K562 (cell line): ENCODE data around the gene TTC9C. TPM values are rescaled to one million over a fixed set of nuclear protein-coding genes. Genes with fewer than 3 reads are reported as not detected.

Experiments
- CC2D1A ChIP-seq: fragments of 450-650 bp; IDR thresholded peaks from 2 replicates; pipeline ENCODE4 v1.6.1; 2017; ENCODE audit warnings: mild to moderate bottlenecking
- ELF1 ChIP-seq: fragments of 200-800 bp; sonication (Bioruptor generic); IDR thresholded peaks from 2 replicates; pipeline ENCODE4 v1.6.1; 2016; ENCODE audit warnings: missing genetic modification characterization, missing compliant biosample characterization
- GABPB1 ChIP-seq: sonication (generic); formaldehyde crosslinking; IDR thresholded peaks from 2 replicates; pipeline ENCODE4 v1.8.0; 2022; ENCODE audit warnings: mild to moderate bottlenecking, missing genetic modification reagents
- HNRNPLL ChIP-seq: fragments of 200-400 bp; formaldehyde crosslinking; IDR thresholded peaks from 2 replicates; pipeline ENCODE4 v1.6.1; 2017; ENCODE audit warnings: low read length, low read depth, mild to moderate bottlenecking; ENCODE audit not compliant: poor library complexity, severe bottlenecking
- MAFK ChIP-seq: IDR thresholded peaks from 2 replicates; pipeline ENCODE4 v1.6.1; 2011; ENCODE audit warnings: low read length, improper control_type of control experiment
- MEF2A ChIP-seq: IDR thresholded peaks from 2 replicates; pipeline ENCODE4 v1.6.1; 2011; ENCODE audit warnings: low read depth, mild to moderate bottlenecking, low read length, moderate library complexity; ENCODE audit not compliant: control insufficient read depth
- RB1 ChIP-seq: fragments of 450-650 bp; IDR thresholded peaks from 2 replicates; pipeline ENCODE4 v1.6.1; 2017; ENCODE audit warnings: low read depth, mild to moderate bottlenecking
- RBM14 ChIP-seq: fragments of 200-400 bp; formaldehyde crosslinking; IDR thresholded peaks from 2 replicates; pipeline ENCODE4 v1.6.1; 2018; ENCODE audit warnings: low read depth, mild to moderate bottlenecking, low read length, moderate library complexity, borderline replicate concordance; ENCODE audit not compliant: insufficient read depth
- SIN3A ChIP-seq, 2 experiments: fragments of 150-350 bp in 1 of 2; IDR thresholded peaks; 2 replicates each; pipeline ENCODE4 v1.6.1; 2011 to 2016; ENCODE audit warnings: borderline replicate concordance in 2 of 2, low read depth in 2 of 2, low read length in 2 of 2, mild to moderate bottlenecking in 2 of 2, moderate library complexity in 2 of 2; ENCODE audit not compliant: control insufficient read depth in 1 of 2
- SMAD1 ChIP-seq: fragments of 150-350 bp; IDR thresholded peaks from 2 replicates; pipeline ENCODE4 v1.6.1; 2014; ENCODE audit warnings: low read length, low read depth; ENCODE audit not compliant: partially characterized antibody
- SMARCB1 ChIP-seq: IDR thresholded peaks from 2 replicates; pipeline ENCODE4 v1.6.1; 2011; ENCODE audit warnings: improper control_type of control experiment, low read depth; ENCODE audit not compliant: insufficient read length
- TRIM24 ChIP-seq, 2 experiments: fragments of 450-650 bp; IDR thresholded peaks; 2 replicates each; pipeline ENCODE4 v1.6.1; 2016
- XRCC5 ChIP-seq: fragments of 200-400 bp; formaldehyde crosslinking; IDR thresholded peaks from 2 replicates; pipeline ENCODE4 v1.6.1; 2017; ENCODE audit warnings: low read depth, mild to moderate bottlenecking, low read length
- ZNF121 ChIP-seq: sonication (generic); formaldehyde crosslinking; conservative IDR thresholded peaks from 2 replicates; pipeline ENCODE4 v1.8.0; 2022; ENCODE audit warnings: missing genetic modification reagents
- ZNF212 ChIP-seq: fragments of 450-650 bp; formaldehyde crosslinking; IDR thresholded peaks from 2 replicates; pipeline ENCODE4 v1.4.0; 2020; ENCODE audit warnings: mild to moderate bottlenecking
- ZNF75A ChIP-seq: fragments of 450-650 bp; formaldehyde crosslinking; IDR thresholded peaks from 2 replicates; pipeline ENCODE4 v1.4.0; 2020; ENCODE audit warnings: mild to moderate bottlenecking
- ZZZ3 ChIP-seq: fragments of 450-650 bp; IDR thresholded peaks from 2 replicates; pipeline ENCODE4 v1.6.1; 2016; ENCODE audit warnings: antibody characterized with exemption, mild to moderate bottlenecking, moderate library complexity
- polyA plus RNA-seq, 8 experiments: library from polyadenylated mRNA; depleted of rRNA in 4 of 8; stranded (reverse) in 5 of 8; unstranded in 3 of 8; fragments of >200 nt; fragmentation: Nextera tagmentation in 2 of 8; fragmentation: Illumina TruSeq in 1 of 8; extraction: Ambion mirVana in 2 of 8; extraction: Trizol in 1 of 8; gene quantifications; 2 replicates each; pipeline versions ENCODE4 v1.2.1 to v1.2.3, GENCODE V29; 2011 to 2014; ENCODE audit warnings: inconsistent platforms in 1 of 8, missing spikeins in 1 of 8
- total RNA-seq, 7 experiments: library from RNA; depleted of rRNA in 6 of 7; stranded (reverse); fragments of >200 nt in 6 of 7; fragmentation: Illumina TruSeq in 2 of 7; extraction: Trizol in 2 of 7; gene quantifications; 2 replicates each; pipeline versions ENCODE4 v1.2.1 to v1.2.3, GENCODE V29; 2011 to 2021; ENCODE audit warnings: low replicate concordance in 1 of 7
- TF ChIP-seq, protein P1 (sequence below): fragments of 250-450 bp; sonication (Bioruptor Pico); IDR thresholded peaks from 2 replicates; pipeline ENCODE4 v1.8.0; 2022; ENCODE audit warnings: inconsistent platforms, mild to moderate bottlenecking, moderate library complexity, borderline replicate concordance
- TF ChIP-seq, protein P2 (sequence below): sonication (generic); formaldehyde crosslinking; IDR thresholded peaks from 2 replicates; pipeline ENCODE4 v1.8.0; 2022; ENCODE audit warnings: mild to moderate bottlenecking, missing genetic modification reagents
- TF ChIP-seq, protein P3 (sequence below): fragments of 250-450 bp; sonication (Bioruptor Pico); IDR thresholded peaks from 2 replicates; pipeline ENCODE4 v1.5.0; 2021
- TF ChIP-seq, protein P4 (sequence below): sonication (generic); formaldehyde crosslinking; IDR thresholded peaks from 2 replicates; pipeline ENCODE4 v1.8.0; 2022; ENCODE audit warnings: mild to moderate bottlenecking, missing genetic modification reagents
- TF ChIP-seq, protein P5 (sequence below): sonication (generic); formaldehyde crosslinking; IDR thresholded peaks from 2 replicates; pipeline ENCODE4 v1.8.1; 2023; ENCODE audit warnings: mild to moderate bottlenecking, missing genetic modification reagents

Gene TTC9C
- total and polyA plus RNA-seq, 9 of the 15 experiments (the other 6 are each of a cell fraction or from before 2014, with no cell fraction given), result 32.8 to 59.0 (median 37.1) TPM

DNA sequence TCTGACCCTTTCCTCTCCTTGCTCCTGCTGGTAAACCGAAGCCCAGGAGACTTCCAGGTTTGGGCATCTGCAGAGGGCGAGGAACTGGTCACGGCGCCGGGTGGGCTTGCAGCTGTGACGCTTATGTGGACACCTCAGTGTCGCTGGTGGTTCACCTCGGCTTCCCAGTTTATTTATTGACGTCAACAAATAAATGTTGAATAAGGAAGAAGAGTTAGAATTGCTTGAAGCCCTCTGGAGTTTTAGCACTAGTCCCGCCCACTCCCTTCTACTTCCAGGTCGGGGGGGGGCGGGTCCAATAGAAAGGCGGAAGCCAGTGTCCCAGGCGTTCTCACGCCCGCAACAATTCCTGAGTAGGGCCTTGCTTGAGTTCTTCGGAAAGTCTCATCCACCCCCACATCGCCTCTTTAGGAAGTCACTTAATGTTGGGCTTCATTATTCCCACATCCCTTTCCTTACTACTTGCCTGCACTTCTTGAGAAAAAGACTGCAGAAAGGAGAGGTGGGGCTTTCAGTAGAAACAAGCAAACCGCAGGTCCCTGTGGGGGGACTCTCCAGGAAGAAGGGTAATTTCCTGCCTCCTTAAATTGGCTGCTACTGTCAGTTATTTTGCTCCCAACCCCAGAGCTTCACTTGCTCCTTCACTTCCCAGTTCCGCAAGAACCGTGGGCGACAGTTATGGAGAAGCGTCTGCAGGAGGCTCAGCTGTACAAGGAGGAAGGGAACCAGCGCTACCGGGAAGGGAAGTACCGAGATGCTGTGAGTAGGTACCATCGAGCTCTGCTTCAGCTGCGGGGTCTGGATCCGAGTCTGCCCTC lies at the start of gene TTC9C (continued):
- TF ChIP-seq, protein P1, sequence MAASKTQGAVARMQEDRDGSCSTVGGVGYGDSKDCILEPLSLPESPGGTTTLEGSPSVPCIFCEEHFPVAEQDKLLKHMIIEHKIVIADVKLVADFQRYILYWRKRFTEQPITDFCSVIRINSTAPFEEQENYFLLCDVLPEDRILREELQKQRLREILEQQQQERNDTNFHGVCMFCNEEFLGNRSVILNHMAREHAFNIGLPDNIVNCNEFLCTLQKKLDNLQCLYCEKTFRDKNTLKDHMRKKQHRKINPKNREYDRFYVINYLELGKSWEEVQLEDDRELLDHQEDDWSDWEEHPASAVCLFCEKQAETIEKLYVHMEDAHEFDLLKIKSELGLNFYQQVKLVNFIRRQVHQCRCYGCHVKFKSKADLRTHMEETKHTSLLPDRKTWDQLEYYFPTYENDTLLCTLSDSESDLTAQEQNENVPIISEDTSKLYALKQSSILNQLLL, result no peak
- TF ChIP-seq SMAD1, result no peak
- TF ChIP-seq, protein P2, sequence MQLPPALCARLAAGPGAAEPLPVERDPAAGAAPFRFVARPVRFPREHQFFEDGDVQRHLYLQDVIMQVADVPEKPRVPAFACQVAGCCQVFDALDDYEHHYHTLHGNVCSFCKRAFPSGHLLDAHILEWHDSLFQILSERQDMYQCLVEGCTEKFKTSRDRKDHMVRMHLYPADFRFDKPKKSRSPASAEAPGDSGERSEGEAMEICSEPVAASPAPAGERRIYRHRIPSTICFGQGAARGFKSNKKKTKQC, result 0 out of 2 replicates have a peak, but pooled peaks have one; percentile 35
- TF ChIP-seq MEF2A, result no peak
- TF ChIP-seq ZNF75A, result no peak
- no peak for TF ChIP-seq MAFK
- TF ChIP-seq XRCC5, result peak; percentile 8; the same call in 1 of the 2 replicates
- TF ChIP-seq, protein P3, sequence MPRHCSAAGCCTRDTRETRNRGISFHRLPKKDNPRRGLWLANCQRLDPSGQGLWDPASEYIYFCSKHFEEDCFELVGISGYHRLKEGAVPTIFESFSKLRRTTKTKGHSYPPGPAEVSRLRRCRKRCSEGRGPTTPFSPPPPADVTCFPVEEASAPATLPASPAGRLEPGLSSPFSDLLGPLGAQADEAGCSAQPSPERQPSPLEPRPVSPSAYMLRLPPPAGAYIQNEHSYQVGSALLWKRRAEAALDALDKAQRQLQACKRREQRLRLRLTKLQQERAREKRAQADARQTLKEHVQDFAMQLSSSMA, result no peak
- no peak for TF ChIP-seq ZNF212
- no peak for TF ChIP-seq TRIM24 (IDR thresholded peaks at IDR 0.05)
- peak; percentile 91 for TF ChIP-seq ELF1 (tag)
- 0 out of 2 replicates have a peak, but pooled peaks have one; percentile 44 for TF ChIP-seq CC2D1A
- TF ChIP-seq RB1, result peak; percentile 35; the same call in 1 of the 2 replicates
- TF ChIP-seq SMARCB1, result no peak
- TF ChIP-seq, protein P4, sequence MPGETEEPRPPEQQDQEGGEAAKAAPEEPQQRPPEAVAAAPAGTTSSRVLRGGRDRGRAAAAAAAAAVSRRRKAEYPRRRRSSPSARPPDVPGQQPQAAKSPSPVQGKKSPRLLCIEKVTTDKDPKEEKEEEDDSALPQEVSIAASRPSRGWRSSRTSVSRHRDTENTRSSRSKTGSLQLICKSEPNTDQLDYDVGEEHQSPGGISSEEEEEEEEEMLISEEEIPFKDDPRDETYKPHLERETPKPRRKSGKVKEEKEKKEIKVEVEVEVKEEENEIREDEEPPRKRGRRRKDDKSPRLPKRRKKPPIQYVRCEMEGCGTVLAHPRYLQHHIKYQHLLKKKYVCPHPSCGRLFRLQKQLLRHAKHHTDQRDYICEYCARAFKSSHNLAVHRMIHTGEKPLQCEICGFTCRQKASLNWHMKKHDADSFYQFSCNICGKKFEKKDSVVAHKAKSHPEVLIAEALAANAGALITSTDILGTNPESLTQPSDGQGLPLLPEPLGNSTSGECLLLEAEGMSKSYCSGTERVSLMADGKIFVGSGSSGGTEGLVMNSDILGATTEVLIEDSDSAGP (CRISPR knock-in tag), result no peak
- 0 out of 2 replicates have a peak, but pooled peaks have one; percentile 77 for TF ChIP-seq ZZZ3
- no peak for TF ChIP-seq ZNF121 (CRISPR knock-in tag)
- TF ChIP-seq RBM14, result no peak
- TF ChIP-seq HNRNPLL, result peak; percentile 27
- peak; percentile 93 for TF ChIP-seq GABPB1 (CRISPR knock-in tag)
- peak in 1 of 2 experiments; percentile 35; a peak in 3 of 4 replicates for TF ChIP-seq SIN3A (IDR thresholded peaks at IDR 0.05; ENCODE audit: borderline replicate concordance in 2 of 2, control insufficient read depth in 1 of 2, low read depth in 2 of 2, low read length in 2 of 2)
- TF ChIP-seq, protein P5, sequence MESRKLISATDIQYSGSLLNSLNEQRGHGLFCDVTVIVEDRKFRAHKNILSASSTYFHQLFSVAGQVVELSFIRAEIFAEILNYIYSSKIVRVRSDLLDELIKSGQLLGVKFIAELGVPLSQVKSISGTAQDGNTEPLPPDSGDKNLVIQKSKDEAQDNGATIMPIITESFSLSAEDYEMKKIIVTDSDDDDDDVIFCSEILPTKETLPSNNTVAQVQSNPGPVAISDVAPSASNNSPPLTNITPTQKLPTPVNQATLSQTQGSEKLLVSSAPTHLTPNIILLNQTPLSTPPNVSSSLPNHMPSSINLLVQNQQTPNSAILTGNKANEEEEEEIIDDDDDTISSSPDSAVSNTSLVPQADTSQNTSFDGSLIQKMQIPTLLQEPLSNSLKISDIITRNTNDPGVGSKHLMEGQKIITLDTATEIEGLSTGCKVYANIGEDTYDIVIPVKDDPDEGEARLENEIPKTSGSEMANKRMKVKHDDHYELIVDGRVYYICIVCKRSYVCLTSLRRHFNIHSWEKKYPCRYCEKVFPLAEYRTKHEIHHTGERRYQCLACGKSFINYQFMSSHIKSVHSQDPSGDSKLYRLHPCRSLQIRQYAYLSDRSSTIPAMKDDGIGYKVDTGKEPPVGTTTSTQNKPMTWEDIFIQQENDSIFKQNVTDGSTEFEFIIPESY (CRISPR knock-in tag), result no peak
